Choroid plexus epithelial cell (primary cell): ENCODE results near the gene PLEKHA8.
"Not testable (repeated sequence)": the region's sequence is repeated elsewhere in the genome, so short reads cannot be mapped to it uniquely, and the experiment has no call there.

Experiments used
- DNase-seq: peaks from one replicate; pipeline ENCODE4 v3.0.0-alpha.2; 2010; ENCODE audit warnings: low read depth
- H3K4me3 ChIP-seq: 2 replicates; pipeline ENCODE4 v1.5.1; 2011; ENCODE audit warnings: low read depth, mild to moderate bottlenecking, control low read depth, low read length, moderate library complexity
- TF ChIP-seq, protein P1 (sequence below): conservative IDR thresholded peaks from 2 replicates; pipeline ENCODE4 v1.5.1; 2011; ENCODE audit warnings: low read depth, mild to moderate bottlenecking, control low read depth, inconsistent platforms, low read length, moderate library complexity

Gene PLEKHA8

DNA sequence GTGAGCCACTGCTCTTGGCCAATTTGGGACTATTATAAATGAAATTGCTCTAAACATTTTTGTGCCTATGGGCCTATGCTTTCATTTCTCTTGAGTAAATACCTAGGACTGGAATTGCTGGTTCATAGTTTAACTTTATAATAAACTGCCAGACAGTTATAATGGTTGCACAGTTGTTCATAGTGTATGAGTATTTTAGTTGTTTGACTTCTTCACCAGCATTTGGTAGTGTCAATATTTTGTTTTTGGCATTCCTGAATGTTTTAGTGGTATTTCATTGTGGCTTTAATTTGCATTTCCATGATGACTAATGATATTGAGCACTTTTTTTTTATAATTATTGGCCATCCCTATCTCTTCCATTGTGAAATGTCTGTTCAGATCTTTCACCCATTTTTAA lies 29.5 kb downstream of the PLEKHA8 start:
- no peak for DNase-seq
- no peak overlapping the region for H3K4me3 ChIP-seq
- TF ChIP-seq, protein P1, sequence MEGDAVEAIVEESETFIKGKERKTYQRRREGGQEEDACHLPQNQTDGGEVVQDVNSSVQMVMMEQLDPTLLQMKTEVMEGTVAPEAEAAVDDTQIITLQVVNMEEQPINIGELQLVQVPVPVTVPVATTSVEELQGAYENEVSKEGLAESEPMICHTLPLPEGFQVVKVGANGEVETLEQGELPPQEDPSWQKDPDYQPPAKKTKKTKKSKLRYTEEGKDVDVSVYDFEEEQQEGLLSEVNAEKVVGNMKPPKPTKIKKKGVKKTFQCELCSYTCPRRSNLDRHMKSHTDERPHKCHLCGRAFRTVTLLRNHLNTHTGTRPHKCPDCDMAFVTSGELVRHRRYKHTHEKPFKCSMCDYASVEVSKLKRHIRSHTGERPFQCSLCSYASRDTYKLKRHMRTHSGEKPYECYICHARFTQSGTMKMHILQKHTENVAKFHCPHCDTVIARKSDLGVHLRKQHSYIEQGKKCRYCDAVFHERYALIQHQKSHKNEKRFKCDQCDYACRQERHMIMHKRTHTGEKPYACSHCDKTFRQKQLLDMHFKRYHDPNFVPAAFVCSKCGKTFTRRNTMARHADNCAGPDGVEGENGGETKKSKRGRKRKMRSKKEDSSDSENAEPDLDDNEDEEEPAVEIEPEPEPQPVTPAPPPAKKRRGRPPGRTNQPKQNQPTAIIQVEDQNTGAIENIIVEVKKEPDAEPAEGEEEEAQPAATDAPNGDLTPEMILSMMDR, result no peak

DNA sequence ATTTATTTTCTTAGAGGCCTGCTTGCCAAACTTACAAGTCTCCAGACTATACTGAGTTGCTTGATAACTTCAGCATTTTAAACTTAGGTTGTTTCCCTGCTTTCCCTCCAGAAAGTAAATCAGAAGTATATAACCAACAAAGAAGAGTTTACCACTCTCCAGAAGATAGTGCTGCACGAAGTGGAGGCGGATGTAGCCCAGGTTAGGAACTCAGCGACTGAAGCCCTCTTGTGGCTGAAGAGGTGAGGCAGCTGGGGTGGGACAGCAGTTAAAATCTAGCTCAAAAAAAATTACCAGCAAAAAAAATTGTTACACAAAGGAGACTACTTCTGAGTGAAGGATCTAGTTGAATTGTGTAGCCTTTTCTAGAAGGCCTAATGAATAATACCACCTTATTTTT lies 33.6 kb downstream of the PLEKHA8 start:
- DNase-seq, result peak; percentile 60

GRCh38 chr7:30062587-30062986 lies 34.4 kb downstream of the PLEKHA8 start:
- no peak overlapping the region for H3K4me3 ChIP-seq
- TF ChIP-seq, protein P1, result peak; percentile 69
- DNase-seq, result peak; percentile 77

More for the DNA sequence above, 33.6 kb downstream of the PLEKHA8 start:
- TF ChIP-seq, protein P1, result peak; percentile 70
- H3K4me3 ChIP-seq, result not testable (repeated sequence)

GRCh38 chr7:30065746-30066145 lies 37.5 kb downstream of the PLEKHA8 start:
- TF ChIP-seq, protein P1, result no peak

DNA sequence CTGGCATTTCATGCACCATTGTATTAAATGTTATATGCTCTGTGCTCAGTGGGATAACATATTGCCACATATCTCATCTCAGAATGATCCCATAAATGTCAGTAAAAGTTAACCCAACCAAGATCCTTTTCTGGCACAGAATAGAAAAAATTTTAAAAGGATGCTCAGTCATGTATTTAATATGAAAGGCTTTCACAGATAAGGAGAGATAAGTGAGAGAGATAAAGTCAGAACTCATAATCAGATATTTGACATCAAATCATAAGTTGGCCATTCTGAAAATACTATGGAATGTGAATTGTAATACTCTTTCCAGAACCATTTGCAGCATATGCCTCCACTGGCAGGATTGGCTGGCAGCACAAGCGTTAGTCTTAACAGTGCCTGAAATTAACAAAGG lies 38.5 kb downstream of the PLEKHA8 start:
- no peak overlapping the region for H3K4me3 ChIP-seq
- TF ChIP-seq, protein P1, result no peak
- no peak for DNase-seq

More at GRCh38 chr7:30065746-30066145, 37.5 kb downstream of the PLEKHA8 start:
- H3K4me3 ChIP-seq, result no peak overlapping the region
- DNase-seq, result no peak

DNA sequence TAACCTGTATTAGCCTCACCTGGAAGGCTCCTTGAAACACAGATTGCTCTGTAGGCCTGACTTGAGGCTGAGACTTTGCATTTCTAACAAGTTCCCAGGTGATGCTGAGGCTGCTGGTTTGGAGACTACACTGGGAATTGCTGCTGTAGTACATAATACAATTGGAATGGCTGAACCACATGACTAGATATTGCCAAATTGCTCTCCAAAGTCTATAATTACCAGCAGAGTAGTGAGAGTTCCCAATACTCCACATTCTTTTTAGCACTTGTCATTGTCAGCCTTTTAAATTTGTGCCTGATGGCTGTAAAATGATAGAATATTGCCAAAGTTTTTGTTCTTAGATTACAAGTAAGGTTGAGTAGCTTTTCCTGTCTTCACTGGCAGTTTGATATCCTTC lies 39.9 kb downstream of the PLEKHA8 start:
- DNase-seq, result peak; percentile 93
- TF ChIP-seq, protein P1, result no peak
- H3K4me3 ChIP-seq, result no peak overlapping the region

GRCh38 chr7:30069096-30069867 lies 41.1 kb downstream of the PLEKHA8 start:
- TF ChIP-seq, protein P1, result no peak
- no peak overlapping the region for H3K4me3 ChIP-seq
- peak; percentile 27 for DNase-seq
